Kasumi-1 (cell line): Measurements from ENCODE around the gene ANO1.

Source experiments
- DNase-seq, 2 experiments: peaks; one replicate each; lab custom pipeline; 2025; lab: John Stamatoyannopoulos, UW

Gene ANO1

GRCh38 chr11:70072861-70073755 is 5.0 kb upstream of the ANO1 start:
- DNase-seq = no peak

GRCh38 chr11:70073871-70074371 is 4.2 kb upstream of the ANO1 start:
- DNase-seq = no peak

- DNase-seq = no peak
Measured at GRCh38 chr11:70074746-70075145, 3.4 kb upstream of the ANO1 start.

- DNase-seq = no peak
Measured at GRCh38 chr11:70075836-70076235, 2.3 kb upstream of the ANO1 start.

GRCh38 chr11:70076461-70076931 is 1.6 kb upstream of the ANO1 start:
- DNase-seq = no peak

GRCh38 chr11:70077411-70078094 is 564 bp upstream of the ANO1 start:
- DNase-seq = no peak

- no peak for DNase-seq
Measured at GRCh38 chr11:70078781-70079616, 882 bp downstream of the ANO1 start.

- DNase-seq = no peak
Measured at GRCh38 chr11:70079691-70080090, 1.6 kb downstream of the ANO1 start.

- no peak for DNase-seq
Measured at GRCh38 chr11:70080763-70081162, 2.6 kb downstream of the ANO1 start.

GRCh38 chr11:70082829-70083228 is 4.7 kb downstream of the ANO1 start:
- DNase-seq = no peak

GRCh38 chr11:70084046-70084984 is 6.2 kb downstream of the ANO1 start:
- DNase-seq = no peak

GRCh38 chr11:70085815-70086769 is 8.0 kb downstream of the ANO1 start:
- DNase-seq = no peak

GRCh38 chr11:70087446-70088167 is 9.5 kb downstream of the ANO1 start:
- DNase-seq = no peak

- DNase-seq = no peak
Measured at GRCh38 chr11:70088735-70089250, 10.7 kb downstream of the ANO1 start.

- no peak for DNase-seq
Measured at GRCh38 chr11:70089631-70090030, 11.5 kb downstream of the ANO1 start.

GRCh38 chr11:70090961-70091381 is 12.9 kb downstream of the ANO1 start:
- no peak for DNase-seq

GRCh38 chr11:70091638-70092037 is 13.5 kb downstream of the ANO1 start:
- no peak for DNase-seq

- DNase-seq = no peak
Measured at GRCh38 chr11:70092959-70093715, 15.0 kb downstream of the ANO1 start.
